AG09309 (cell line): Measurements from ENCODE around the gene HP1BP3.
"Not testable (repeated sequence)": the region's sequence is repeated elsewhere in the genome, so short reads cannot be mapped to it uniquely, and the experiment has no call there.

ENCODE experiments used
- DNase-seq: peaks from one replicate; pipeline ENCODE4 v3.0.0-alpha.2; 2010; ENCODE audit warnings: low read depth
- H3K4me3 ChIP-seq: 2 replicates; pipeline ENCODE4 v1.5.1; 2011; ENCODE audit warnings: mild to moderate bottlenecking, low read depth, low read length, moderate library complexity; ENCODE audit not compliant: control insufficient read depth
- CTCF ChIP-seq: IDR thresholded peaks from 2 replicates; pipeline ENCODE4 v1.5.1; 2011; ENCODE audit warnings: mild to moderate bottlenecking, low read depth, low read length, inconsistent platforms; ENCODE audit not compliant: insufficient read depth, control insufficient read depth; ENCODE audit errors: missing control alignments

The HP1BP3 gene

GRCh38 chr1:20792196-20792595 lies 5.1 kb upstream of the HP1BP3 start:
- no peak for TF ChIP-seq CTCF
- DNase-seq, result peak; percentile 62
- H3K4me3 ChIP-seq, result no peak overlapping the region

- TF ChIP-seq CTCF, result no peak
- no peak for DNase-seq
- H3K4me3 ChIP-seq, result no peak overlapping the region
Observed at GRCh38 chr1:20790785-20791184, 3.7 kb upstream of the HP1BP3 start.

GRCh38 chr1:20789598-20789997 lies 2.5 kb upstream of the HP1BP3 start:
- DNase-seq, H3K4me3 ChIP-seq: not testable (repeated sequence)

GRCh38 chr1:20787840-20788795 lies 1.0 kb upstream of the HP1BP3 start:
- H3K4me3 ChIP-seq, result peak overlapping the region; percentile 79
- peak; percentile 47 for DNase-seq
- TF ChIP-seq CTCF, result no peak

DNA sequence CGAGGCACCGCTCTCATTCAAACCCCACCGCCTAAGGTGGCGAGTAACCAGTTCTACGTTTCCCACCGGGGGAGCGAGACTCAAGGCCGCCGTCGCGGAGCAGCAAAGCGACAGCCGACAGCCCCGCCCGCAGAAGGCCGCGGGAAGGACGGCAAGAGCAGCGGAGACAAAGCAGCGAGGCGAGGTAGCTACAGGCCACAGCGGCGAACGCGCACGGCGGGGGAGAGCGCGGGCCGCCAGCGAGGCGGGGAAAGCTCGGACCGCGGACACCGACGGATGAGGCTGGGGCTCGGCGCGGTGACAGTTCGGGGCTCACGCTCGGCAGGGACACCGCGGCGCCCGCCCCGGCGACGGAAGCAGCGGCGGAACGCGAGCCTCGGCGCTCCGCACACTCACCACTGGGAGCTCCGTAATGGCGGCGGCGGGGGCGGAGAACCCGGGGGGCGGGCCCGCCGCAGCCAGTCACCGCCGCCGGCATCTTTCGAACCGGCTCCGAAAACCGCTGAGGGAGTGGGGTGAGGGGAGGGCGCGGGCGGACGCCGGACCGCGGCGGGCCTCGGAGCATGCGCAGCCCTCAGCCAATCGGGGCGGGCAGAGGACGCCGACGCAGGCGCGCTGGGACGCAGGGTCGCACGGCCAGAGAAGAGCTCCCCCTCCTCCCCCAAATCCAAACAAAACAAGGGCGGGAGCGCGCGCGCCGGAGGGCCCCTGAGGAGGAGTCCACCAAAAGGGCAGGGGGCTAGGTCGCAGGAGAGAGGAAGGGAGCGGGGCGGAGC lies 666 bp downstream of the HP1BP3 start:
- TF ChIP-seq CTCF, result no peak
- DNase-seq, result peak; percentile 52
- H3K4me3 ChIP-seq, result peak overlapping the region; percentile 91

DNA sequence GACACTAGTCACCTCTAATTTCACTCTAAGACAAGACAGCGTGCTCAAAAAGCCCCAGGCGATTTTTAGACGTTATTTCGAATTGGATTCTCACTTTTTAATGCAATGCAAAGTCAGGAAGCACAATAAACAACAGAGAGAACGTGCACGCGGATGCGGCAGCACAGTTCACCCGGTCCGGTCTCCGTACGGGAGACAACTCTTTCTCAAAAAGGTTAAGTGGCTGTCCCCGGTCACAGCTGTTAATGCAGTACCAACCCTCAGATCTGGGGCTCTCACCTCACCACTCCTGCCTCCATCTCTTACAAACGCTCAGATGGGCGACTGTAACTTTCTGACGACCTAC lies 1.2 kb downstream of the HP1BP3 start:
- no peak for DNase-seq
- peak overlapping the region; percentile 91 for H3K4me3 ChIP-seq
- no peak for TF ChIP-seq CTCF

- no peak for DNase-seq
- no peak overlapping the region for H3K4me3 ChIP-seq
- no peak for TF ChIP-seq CTCF
Observed at GRCh38 chr1:20775700-20776099, 11.4 kb downstream of the HP1BP3 start.
